Mammary epithelial cell (primary cell): ENCODE measurements around the gene CAPN2.

Source experiments
- EZH2 ChIP-seq: IDR thresholded peaks from 2 replicates; pipeline ENCODE4 v1.6.1; 2012; ENCODE audit warnings: low read length, inconsistent platforms, borderline replicate concordance
- TF ChIP-seq, protein P1 (sequence below), 2 donors: IDR thresholded peaks in 1 of 2; conservative IDR thresholded peaks in 1 of 2; 2 replicates each; pipeline ENCODE4 v1.5.1; 2011 to 2012; ENCODE audit warnings: inconsistent platforms in 2 of 2, low read length in 2 of 2, mild to moderate bottlenecking in 2 of 2, control low read depth in 1 of 2, low read depth in 1 of 2; ENCODE audit not compliant: insufficient read depth in 1 of 2; ENCODE audit errors: extremely low read depth in 1 of 2

DNA sequence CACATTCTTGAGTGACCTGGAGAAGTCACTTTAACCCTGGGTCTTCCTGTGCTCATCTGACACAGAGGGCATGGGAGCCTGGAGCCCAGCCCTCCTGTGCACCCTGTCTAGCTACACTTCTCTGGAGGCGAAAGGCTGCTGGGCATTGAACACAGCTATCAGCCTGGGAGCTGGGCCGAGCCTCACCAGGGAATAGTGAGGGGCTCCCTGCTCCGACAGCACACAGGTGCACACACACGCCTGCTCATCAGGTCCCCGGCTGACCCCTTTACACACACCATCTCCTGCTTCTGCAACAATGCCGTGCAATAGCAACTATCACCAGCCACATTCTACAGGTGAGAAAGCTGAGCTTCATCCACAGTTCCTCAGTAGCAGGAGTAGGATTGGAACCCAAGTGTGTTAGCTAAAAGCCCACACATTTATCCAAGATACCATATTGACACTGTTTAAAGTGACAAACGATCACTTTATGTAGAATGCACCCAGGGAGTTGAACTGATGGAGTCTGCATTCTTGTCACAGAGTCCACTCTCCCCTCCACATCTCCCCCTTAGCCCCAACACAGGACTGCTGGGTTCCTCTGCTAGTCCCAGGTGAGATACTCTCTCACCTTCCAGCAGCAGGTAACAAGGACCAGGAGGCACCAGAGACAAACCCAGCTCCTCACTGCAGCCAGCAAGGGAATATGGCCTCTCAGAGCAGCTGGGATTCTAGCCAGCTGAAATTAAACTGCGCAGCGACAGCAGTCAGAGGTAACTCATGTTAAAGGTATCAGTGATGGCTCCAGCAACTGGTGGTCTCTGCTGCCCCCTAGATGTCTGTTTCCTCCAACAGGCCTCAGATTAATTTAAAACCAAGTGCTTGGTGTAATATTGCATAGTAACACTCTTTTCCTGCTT is 28.5 kb upstream of the CAPN2 start:
- TF ChIP-seq, protein P1, sequence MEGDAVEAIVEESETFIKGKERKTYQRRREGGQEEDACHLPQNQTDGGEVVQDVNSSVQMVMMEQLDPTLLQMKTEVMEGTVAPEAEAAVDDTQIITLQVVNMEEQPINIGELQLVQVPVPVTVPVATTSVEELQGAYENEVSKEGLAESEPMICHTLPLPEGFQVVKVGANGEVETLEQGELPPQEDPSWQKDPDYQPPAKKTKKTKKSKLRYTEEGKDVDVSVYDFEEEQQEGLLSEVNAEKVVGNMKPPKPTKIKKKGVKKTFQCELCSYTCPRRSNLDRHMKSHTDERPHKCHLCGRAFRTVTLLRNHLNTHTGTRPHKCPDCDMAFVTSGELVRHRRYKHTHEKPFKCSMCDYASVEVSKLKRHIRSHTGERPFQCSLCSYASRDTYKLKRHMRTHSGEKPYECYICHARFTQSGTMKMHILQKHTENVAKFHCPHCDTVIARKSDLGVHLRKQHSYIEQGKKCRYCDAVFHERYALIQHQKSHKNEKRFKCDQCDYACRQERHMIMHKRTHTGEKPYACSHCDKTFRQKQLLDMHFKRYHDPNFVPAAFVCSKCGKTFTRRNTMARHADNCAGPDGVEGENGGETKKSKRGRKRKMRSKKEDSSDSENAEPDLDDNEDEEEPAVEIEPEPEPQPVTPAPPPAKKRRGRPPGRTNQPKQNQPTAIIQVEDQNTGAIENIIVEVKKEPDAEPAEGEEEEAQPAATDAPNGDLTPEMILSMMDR (conservative IDR thresholded peaks at IDR 0.05 in 1 of 2, IDR thresholded peaks at IDR 0.05 in 1 of 2; ENCODE audit: extremely low read depth in 1 of 2, insufficient read depth in 1 of 2, low read depth in 1 of 2, low read length in 2 of 2): peak; percentile 69 to 72
- no peak for TF ChIP-seq EZH2
